ENCODE results near the gene ATF5.
"Not testable (repeated sequence)": the region's sequence is repeated elsewhere in the genome, so short reads cannot be mapped to it uniquely, and the experiment has no call there.

ATF5 gene

GRCh38 chr19:49953416-49953815 lies 24.4 kb downstream of the ATF5 start:
- no peak overlapping the region for H3K27ac ChIP-seq
- TF ChIP-seq CTCF (conservative IDR thresholded peaks at IDR 0.05): no peak

GRCh38 chr19:49954092-49954829 lies 25.3 kb downstream of the ATF5 start:
- no peak overlapping the region for H3K27ac ChIP-seq
- TF ChIP-seq CTCF (conservative IDR thresholded peaks at IDR 0.05): no peak

- no peak overlapping the region for H3K27ac ChIP-seq
- no peak for TF ChIP-seq CTCF (conservative IDR thresholded peaks at IDR 0.05)
These were observed 25.9 kb downstream of the ATF5 start for GRCh38 chr19:49954933-49955332.

GRCh38 chr19:49956115-49956495 lies 27.1 kb downstream of the ATF5 start:
- H3K27ac ChIP-seq: no peak overlapping the region
- no peak for TF ChIP-seq CTCF (conservative IDR thresholded peaks at IDR 0.05)

- no peak for TF ChIP-seq CTCF (conservative IDR thresholded peaks at IDR 0.05)
- no peak overlapping the region for H3K27ac ChIP-seq
These were observed 28.4 kb downstream of the ATF5 start for GRCh38 chr19:49957262-49957915.

- H3K27ac ChIP-seq: not testable (repeated sequence)
These were observed 29.1 kb downstream of the ATF5 start for GRCh38 chr19:49958144-49958543.

GRCh38 chr19:49958596-49958995 lies 29.6 kb downstream of the ATF5 start:
- H3K27ac ChIP-seq: not testable (repeated sequence)

GRCh38 chr19:49959892-49960291 lies 30.9 kb downstream of the ATF5 start:
- not testable (repeated sequence) for H3K27ac ChIP-seq

GRCh38 chr19:49960980-49961379 lies 32.0 kb downstream of the ATF5 start, which contains the start of gene SIGLEC11:
TSS of gene SIGLEC11 (minus strand) at chr19:49961172. CDS start at chr19:49961081, 91 bp downstream.
- not testable (repeated sequence) for H3K27ac ChIP-seq
